ENCODE measurements around the gene MICU1. TPM values are rescaled to one million over a fixed set of nuclear protein-coding genes. Genes with fewer than 3 reads are reported as not detected.
A peak's percentile ranks its signal among the peaks of the same experiment; 100 is the strongest.

MICU1 gene
- total and polyA plus RNA-seq, 12 donors, result 34.2 to 54.1 (median 44.3) TPM

DNA sequence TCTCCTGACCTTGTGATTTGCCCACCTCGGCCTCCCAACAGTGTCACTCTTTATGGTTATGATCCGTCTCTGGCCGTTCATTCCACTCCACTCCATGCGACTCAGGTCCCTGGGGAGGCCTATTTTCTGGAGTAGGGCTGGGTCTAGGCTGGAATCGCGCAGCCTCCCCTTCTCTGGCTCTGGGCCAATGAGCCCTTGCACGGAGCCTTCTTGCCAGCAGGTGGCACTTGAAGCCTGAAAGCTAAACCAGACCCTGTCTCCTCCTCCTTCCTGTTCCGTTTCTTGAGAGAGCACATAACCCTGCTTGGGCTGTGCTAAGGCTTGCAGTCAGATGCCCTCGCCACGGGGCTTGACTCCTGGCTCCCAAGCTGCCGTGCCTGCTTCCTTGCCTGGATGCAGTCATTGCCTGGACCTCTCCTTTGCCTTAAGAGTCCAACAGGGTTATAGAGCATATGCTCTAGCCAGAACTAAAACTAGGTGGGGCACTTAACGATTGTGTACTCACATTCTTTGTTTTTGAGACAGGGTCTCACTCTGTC lies 261.6 kb downstream of the MICU1 start:
- Histone ChIP-seq H3K4me1 (peaks cover 0 to 14% (median 8%) of the 10 kb centered on the region in 9 donors), H3K27me3 (no peaks in the 10 kb centered on the region), H3K9me3 (no peaks in the 10 kb centered on the region), H3K4me3 (peak overlapping the region in 7 of 10 donors; percentile 9 to 34 (median 17)), H3K36me3 (peaks cover 0 to 39% (median 0%) of the 10 kb centered on the region in 9 donors), H3K27ac (peak overlapping the region in 7 of 10 donors; percentile 13 to 75 (median 60))
- TF ChIP-seq, protein P1, sequence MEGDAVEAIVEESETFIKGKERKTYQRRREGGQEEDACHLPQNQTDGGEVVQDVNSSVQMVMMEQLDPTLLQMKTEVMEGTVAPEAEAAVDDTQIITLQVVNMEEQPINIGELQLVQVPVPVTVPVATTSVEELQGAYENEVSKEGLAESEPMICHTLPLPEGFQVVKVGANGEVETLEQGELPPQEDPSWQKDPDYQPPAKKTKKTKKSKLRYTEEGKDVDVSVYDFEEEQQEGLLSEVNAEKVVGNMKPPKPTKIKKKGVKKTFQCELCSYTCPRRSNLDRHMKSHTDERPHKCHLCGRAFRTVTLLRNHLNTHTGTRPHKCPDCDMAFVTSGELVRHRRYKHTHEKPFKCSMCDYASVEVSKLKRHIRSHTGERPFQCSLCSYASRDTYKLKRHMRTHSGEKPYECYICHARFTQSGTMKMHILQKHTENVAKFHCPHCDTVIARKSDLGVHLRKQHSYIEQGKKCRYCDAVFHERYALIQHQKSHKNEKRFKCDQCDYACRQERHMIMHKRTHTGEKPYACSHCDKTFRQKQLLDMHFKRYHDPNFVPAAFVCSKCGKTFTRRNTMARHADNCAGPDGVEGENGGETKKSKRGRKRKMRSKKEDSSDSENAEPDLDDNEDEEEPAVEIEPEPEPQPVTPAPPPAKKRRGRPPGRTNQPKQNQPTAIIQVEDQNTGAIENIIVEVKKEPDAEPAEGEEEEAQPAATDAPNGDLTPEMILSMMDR (IDR thresholded peaks at IDR 0.05), result peak; percentile 82 to 98 (median 92)
- ATAC-seq, result peak; percentile 88 to 97 (median 96)
- DNase-seq, result peak; percentile 87 to 93
- intact Hi-C loops (cut with DNase I), result loop anchor here in 8 of 10 donors (1.0 to 10.0 kb wide), 16 partner anchors 200 to 800 kb away; partner anchors contain the start of genes MCU (in 4 of the 8), ECD (in 1 of the 8) and FAM149B1 (in 1 of the 8)
- WGBS, 2 donors, result 4 to 7% methylated on average over 12 of the region's 12 CpGs

DNA sequence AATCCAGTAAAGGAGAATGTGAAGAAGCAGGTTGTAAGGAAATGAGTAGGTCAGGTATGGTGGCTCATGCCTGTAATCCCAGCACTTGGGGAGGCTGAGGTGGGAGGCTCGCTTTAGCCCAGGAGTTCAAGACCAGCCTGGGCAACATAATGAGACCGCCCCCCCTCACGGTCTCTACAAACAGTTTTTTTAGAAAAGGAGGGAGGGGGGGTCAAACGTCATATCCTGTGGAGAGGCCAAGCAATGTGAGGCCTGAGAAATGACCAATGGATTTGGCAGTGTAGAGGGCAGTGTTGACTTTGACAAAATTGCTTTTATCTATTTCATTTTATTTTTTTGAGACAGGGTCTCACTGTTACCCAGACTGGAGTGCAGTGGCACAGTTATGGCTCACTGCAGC lies 268.9 kb downstream of the MICU1 start:
- Histone ChIP-seq H3K4me1 (peaks cover 12 to 27% (median 19%) of the 10 kb centered on the region in 9 donors), H3K36me3 (peaks cover 0 to 9% (median 0%) of the 10 kb centered on the region in 9 donors), H3K27ac (no peak overlapping the region), H3K4me3 (no peak overlapping the region), H3K9me3 (no peaks in the 10 kb centered on the region), H3K27me3 (no peaks in the 10 kb centered on the region)
- intact Hi-C loops (cut with DNase I), result no loop called here
- DNase-seq, result no peak
- ATAC-seq, result no peak
- WGBS, 2 donors, result 68 to 72% methylated on average over 4 of the region's 4 CpGs
- TF ChIP-seq, protein P1 (IDR thresholded peaks at IDR 0.05), result no peak

DNA sequence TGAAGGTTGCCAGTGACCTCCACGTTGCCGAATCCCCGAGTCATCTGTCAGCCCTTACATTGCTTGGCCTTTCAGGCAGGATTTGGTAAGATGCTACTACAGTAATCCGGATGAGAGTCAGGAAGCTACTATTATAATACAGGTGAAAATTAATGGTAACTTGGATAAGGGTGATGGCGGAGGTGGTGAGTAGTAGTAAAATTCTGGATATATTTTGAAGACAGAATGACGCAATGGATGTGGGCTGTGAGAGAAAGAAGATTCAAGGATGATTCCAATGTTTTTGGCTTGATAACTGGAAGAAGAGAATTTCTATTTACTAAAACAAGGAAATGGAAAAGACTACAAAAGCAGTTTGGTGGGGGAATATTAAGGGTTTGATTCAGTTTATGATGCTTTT lies 269.8 kb downstream of the MICU1 start:
- intact Hi-C loops (cut with DNase I), result no loop called here
- no peak overlapping the region for H3K27ac ChIP-seq
- ATAC-seq, result no peak
- DNase-seq, result no peak
- peaks cover 0 to 13% (median 0%) of the 10 kb centered on the region in 9 donors for H3K36me3 ChIP-seq
- 88 to 92% methylated on average over 6 of the region's 6 CpGs for WGBS, 2 donors
- no peaks in the 10 kb centered on the region for H3K9me3 ChIP-seq
- H3K27me3 ChIP-seq, result no peaks in the 10 kb centered on the region
- TF ChIP-seq, protein P1 (IDR thresholded peaks at IDR 0.05), result no peak
- no peak overlapping the region for H3K4me3 ChIP-seq
- H3K4me1 ChIP-seq, result peaks cover 12 to 33% (median 28%) of the 10 kb centered on the region in 9 donors

DNA sequence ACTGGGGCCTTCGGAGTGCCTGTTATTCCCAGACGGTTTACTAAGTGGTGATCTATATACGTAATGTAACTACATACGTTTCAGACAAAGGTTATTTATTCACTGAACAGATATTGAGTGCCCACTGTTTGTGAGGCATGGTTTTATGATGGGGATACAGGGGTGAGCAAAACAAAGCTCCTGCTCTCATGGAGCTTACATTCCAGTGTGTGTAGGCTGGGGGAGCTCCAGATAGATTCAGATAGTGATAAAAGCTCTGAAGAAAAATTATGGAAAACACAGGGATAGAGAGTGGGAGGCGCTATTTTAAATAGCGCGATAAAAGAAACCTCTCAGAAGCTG lies 270.7 kb downstream of the MICU1 start:
- Histone ChIP-seq H3K27ac (peak overlapping the region in 9 of 10 donors; percentile 87 to 98 (median 94)), H3K27me3 (no peaks in the 10 kb centered on the region), H3K9me3 (no peaks in the 10 kb centered on the region), H3K4me1 (peaks cover 12 to 40% (median 31%) of the 10 kb centered on the region in 9 donors), H3K4me3 (peak overlapping the region; percentile 39 to 100 (median 87)), H3K36me3 (peaks cover 0 to 23% (median 0%) of the 10 kb centered on the region in 9 donors)
- TF ChIP-seq, protein P1 (IDR thresholded peaks at IDR 0.05), result no peak
- WGBS, 2 donors, result 23 to 34% methylated on average over 7 of the region's 7 CpGs
- DNase-seq (no peak), ATAC-seq (peak in 1 of 8 donors; percentile 0)
- intact Hi-C loops (cut with DNase I), result no loop called here

All from heart right ventricle (tissue), 16 donors.